GM19372 (cell line): Measurements from ENCODE around the gene UBXN4.
"Not testable (repeated sequence)": the region's sequence is repeated elsewhere in the genome, so short reads cannot be mapped to it uniquely, and the experiment has no call there.

Experiments used
- ATAC-seq: cut with Tn5 transposase; IDR thresholded peaks from one replicate; pipeline ENCODE4 v1.9.1; 2021; ENCODE audit warnings: mild to moderate bottlenecking, low read depth, moderate library complexity; ENCODE audit not compliant: unreplicated experiment

Gene UBXN4

DNA sequence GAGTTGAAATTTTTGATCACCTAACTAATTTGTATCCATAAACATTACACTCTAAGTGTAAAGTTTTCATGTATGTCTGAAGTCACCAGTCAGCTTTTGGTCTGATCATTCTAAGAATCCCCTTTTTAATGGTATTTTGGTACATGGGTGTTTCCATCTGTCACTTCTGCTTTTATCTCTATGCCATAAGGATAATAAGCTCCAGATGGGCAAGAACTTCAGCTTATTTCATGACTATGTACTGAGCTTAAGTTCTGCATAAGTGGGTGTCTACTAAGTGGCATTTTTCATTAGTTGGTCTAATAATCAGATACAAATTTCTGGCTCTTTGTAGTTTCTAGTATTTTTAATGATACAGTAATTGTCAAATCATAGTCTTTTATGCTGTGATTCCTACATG is 20.4 kb downstream of the UBXN4 start:
- no peak for ATAC-seq

DNA sequence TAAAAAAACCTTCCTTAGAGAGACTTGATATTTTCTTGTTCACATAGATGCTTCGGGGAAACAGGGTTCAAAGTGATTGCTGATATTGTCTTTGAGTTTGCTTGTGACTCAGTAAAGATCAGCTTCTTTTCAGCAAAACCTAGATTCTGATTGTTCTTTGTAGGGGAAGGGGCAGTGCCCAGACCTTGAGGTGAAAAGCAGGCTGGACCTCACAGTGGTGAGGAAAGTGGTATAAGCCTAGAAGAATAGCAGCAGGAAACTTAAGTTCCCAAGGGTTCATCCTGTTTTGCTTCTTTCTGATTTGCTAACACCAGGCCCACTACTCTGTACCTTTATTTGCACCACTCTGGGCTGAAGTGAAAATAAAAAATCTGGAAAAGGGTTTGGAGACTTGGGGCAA is 20.9 kb downstream of the UBXN4 start:
- no peak for ATAC-seq

DNA sequence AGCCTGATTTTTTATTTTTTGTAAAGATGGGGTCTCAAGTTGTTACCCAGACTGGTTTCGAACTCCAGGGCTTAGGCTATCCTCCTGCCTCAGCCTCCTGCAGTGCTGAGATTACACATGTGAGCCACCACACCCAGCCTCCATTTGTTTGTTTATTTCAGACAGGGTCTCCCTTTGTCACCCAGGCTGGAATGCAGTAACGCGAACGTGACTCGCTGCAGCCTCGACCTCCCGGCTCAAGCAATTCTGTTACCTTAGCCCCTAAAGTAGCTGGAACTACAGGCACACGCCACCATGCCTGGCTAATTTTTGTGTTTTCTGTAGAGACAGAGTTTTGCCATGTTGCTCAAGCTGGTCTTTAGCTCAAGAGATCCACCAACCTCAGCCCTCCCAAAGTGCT is 27.2 kb downstream of the UBXN4 start:
- no peak for ATAC-seq

DNA sequence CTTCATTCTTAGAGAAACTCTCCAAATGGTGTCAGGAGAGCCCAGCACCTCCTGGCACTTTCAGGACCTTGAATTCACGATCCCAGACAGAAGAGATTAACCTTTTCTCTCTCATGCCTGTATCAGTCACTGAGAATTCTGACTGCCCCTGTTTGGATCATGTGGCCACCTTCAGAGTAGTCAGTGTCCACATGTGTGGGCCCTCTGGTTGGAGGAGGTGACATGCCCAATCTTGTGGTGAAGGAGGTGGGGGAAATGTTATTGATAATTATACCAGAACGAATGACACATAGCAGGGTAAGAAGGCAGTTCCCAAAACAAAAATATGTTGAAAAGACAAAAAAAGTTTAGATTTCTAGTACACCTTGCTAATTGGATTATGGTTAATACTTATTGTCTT is 31.7 kb downstream of the UBXN4 start:
- ATAC-seq: no peak

DNA sequence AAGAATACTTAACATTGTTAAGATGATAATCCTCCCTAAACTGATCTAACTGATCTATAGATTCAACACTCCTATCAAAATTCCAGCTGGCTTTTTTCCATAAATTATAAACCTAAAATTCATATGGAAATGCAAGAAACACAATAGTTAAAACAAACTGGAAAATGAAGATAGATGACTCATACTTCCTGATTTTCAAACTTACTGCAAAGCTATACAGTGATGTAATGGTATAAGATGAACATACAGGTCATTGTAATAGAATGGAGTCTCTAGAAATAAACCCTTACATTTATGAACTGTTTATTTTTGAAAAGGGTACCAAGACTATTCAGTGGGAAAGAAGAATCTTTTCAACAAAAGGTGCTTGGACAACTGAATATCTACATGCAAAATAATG is 32.3 kb downstream of the UBXN4 start:
- no peak for ATAC-seq

DNA sequence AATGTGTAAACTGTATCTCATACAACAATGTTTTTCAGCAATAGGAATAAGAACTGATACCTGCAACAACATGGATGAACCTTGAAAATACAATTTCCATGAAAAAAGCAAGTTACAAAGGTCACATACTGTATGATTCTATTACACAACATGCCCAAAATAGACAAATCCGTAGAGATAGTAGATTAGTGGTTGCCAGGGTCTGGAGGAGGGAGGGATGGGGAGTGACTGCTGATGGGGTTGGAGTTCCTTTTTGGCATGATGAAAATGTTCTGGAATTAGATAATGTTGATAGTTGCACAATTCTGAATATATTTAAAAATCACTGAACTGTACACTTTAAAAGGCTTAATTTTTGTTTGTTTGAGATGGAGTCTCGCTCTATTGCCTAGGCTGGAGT is 33.8 kb downstream of the UBXN4 start:
- ATAC-seq: no peak

DNA sequence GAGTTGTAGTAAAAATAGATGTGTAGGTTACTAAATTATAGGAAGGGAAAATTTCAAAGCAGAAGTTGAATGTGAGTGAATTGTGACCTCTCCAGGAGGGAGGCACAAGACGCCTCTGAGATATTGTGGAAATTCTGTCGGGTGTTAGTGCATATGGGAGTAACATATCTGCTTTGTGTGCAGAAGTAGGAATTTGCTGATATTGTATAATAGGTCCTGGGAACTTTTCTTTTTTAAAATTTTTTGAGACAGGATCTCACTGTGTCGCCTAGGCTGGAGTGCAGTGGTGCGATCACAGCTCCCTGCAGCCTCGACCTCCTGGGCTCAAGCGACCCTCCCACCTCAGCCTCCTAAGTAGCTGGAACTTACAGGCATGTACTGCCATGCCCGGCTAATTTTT is 34.7 kb downstream of the UBXN4 start:
- no peak for ATAC-seq

DNA sequence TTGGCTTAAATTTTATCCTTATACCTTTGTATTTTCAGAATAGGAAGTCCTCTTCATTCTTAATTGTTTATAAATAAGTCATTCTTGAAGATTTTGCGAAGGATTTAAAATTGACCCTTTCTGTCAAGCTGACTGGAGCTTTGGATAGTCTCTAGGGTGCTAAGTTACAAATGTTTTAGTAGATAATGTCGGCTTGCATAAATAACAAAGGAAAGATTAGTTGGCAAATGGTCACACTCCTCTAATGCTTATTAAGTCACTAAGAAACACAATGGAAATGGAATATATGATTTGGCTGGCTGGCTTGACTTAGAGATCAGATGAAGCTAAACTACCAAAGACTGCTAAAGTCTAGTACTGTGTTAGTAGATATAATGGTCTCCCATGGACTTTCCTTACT is 40.6 kb downstream of the UBXN4 start:
- no peak for ATAC-seq

DNA sequence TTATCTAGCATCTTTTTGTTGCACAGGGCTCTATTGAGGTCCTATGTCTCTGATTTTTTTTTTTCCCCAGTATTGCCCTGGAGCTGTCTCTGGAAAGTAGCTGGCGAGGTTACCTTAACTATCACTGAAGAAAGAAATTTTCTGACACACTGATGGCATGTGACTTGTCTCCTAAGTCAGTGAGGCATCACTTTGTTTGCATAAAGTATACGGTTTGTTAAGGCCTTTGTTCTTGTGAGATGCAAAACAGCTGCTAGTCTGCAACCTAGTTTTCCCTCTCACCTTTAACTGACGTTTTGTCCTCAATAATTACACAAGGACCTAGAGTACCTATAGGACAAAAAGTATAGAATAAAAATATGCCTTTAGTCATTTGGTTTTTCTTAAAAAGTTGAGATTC is 41.8 kb downstream of the UBXN4 start:
- no peak for ATAC-seq

DNA sequence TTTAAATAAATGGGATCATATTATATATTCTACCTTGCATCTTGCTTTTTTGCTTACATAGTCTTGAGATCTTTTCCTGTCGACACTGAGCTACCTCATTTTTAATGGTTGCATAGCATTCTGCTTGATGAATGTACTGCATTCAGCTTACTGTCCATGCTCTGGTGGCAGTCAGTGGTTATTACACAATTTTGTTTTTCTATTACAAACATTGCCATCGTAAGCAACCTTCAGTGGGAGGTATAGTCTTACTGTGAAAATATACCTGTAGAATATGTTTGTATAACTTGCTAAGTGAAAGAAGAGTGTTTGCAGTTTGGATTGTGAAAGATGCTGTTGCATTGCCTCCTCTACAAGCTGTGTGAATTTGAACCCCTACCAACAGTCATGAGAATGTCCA is 43.4 kb downstream of the UBXN4 start:
- no peak for ATAC-seq

DNA sequence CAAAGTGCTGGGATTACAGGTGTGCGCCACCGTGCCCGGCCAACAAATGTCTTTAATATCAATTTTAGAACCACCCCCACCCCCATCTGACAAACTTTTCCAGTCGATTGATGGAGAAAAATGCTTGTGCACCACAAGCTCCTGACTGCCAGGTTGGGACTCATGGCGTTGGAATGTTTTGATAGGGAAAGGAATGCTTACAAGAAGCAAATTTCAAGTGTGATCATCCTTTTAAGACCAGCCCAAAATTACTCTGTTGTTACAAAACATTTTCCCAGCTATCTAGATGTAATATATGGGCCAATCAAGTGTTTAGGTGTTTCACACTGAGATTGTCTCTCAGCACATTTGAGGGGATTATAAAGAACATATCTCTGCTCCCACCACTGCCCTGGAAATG is 45.2 kb downstream of the UBXN4 start:
- ATAC-seq: no peak

DNA sequence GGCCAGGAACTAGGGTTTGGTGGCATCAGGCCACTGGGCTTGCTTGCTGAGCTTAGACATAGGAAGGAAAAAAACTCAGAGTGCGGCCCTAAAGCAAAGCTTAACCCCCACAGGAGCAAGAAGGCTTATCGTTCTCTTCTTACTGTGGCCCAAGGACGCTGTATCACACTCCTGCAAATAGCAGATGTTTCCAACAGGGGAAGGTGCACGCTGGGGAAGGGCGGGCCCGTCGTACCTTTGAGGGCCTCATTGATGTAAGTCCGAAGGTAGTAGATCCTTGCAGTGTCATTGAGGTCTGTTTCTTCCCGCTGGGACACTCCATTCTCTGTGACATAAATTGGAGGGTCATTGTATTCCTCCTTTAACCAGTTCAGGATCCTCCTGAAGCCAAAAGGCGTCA is 48.8 kb downstream of the UBXN4 start:
- ATAC-seq: no peak

DNA sequence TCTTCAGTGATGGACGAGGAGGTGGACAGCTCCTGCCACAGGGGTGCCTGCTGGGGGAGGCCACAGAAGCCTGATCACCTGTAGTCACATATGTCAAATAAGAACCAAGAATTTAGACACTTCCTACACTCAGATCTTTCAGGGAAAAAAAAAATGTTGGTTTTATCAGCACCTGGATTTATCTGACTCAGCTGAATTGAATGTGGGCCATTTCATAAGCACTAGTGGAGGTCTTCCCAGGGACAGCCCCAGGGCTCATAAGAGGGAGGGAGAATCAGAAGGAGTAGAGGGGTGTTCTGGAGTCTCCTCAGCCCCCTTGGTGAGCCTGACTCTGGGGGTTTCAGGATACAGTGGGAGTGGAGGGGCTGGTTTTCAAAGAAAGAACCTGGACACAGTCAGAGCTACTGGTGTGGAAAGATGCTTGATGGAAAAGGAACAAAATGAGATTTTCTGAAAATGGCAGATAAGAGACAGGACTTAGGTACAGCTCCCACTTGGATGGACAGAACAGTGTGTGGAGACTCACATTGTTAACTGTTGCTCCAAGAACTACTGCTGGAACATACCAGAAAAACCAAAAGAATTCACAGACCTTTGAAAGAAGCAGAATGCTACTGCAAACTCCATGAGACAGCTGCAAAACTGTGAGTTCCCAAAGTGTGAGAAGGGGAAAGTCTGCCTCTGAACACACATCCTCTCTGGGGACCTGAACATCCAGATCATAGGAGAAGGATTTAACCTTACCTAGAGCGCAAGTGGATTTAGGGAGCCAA is 49.9 kb downstream of the UBXN4 start:
- no peak for ATAC-seq

DNA sequence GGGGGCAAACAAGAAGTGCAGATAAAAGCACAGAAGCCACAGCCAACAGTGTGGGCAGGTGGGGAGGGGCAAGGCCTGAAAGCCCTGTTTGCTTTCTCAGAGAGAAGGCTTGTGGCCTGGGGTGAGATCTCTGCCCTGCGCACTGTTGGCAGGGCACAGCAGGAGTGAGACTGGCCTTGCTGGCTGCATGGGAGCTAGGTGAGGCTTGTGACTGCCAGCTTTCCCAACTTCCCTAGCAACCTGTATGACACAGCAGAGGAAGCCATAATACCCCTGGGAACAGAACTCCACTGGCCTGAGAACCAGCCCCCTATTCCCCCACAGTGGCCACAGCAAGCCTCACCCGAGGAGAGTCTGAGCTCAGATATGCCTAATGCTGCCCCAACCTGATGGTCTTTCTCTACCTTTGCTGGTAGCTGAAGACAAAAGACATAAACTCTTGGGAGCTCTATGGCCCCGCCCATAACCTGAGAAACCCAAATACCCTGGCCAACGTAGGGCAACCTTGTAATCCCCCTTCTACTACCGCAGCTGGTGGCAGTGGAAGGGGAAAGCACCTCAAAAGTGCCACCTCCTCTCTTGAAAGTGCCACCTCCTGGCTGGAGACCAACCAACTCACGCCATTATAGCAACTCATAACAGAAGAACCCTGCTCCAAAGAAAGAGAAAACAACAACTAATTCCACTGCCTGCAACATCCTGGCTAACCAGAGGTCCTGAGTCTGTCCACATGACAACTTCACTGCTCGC is 50.9 kb downstream of the UBXN4 start:
- ATAC-seq: no peak

DNA sequence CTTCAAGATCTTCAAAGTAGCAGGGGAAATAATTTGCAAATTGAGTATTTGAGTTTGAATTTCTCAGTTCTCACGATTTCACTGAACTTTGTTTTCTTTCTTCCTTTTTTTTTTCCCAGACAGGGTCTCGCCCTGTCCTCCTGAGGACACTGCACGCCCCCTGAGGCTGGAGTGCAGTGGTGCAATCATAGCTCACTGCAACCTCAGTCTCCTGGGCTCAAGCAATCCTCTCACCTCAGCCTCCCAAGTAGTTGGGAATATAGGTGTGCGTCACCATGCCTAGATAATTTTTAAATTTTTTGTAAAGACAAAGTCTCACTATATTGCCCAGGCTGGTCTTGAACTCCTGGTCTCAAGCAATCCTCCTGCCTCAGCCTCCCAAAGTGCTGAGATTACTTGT is 54.0 kb downstream of the UBXN4 start:
- not testable (repeated sequence) for ATAC-seq

DNA sequence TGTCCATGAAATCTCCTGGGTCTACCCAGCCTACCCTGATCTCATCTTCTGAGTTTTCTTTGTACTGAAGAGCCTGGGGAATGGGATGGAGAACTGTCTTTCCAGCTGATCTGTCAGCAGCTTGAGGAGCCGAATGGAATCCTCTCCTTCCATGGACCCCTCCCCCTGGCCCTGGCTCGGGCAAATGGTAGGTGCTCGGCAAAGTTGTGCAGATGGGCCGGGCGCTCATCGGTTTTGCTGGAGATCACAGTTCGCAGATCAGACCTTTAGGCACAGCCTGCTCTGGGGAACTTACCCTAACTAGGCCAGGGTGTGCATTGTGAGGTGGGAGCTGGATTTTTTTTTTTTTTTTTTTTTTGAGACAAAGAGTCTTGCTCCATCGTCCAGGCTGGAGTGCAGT is 55.0 kb downstream of the UBXN4 start:
- ATAC-seq: no peak

DNA sequence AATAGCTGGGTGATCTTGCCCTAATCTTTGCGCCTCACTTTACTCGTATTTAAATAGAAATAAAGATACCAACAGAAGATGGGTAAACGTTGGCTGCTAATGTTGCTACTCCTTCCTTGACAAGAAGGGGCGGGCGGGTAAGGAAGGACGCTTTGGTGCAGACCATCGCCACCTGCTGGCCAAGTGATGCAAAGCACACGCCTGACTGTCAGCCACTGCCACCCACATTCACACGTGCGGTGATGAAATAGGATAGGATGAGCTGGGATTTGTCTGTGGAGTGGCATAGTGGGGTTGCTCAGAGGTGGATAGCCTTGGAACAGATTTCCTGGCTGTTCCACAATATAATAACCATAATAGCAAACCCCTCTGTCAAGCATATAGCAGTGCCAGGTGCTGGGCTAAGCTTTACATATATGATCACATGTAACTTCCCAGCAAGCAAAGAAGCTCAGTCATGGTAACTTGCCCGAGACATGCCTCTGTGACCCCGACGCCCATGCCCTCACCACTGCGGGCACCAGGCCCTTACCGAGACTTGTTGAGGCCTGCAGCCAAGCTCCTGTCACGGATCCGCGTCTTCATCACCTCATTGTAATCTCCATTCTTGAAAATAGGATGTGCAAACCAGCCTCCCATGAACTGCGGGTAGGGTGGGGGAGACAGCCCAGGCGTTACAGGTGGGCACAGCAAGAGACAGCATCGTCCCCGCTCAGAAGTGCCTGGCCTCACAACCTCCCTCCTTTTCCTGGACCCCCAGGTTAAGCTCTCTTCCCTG is 56.0 kb downstream of the UBXN4 start:
- peak; percentile 75 for ATAC-seq

DNA sequence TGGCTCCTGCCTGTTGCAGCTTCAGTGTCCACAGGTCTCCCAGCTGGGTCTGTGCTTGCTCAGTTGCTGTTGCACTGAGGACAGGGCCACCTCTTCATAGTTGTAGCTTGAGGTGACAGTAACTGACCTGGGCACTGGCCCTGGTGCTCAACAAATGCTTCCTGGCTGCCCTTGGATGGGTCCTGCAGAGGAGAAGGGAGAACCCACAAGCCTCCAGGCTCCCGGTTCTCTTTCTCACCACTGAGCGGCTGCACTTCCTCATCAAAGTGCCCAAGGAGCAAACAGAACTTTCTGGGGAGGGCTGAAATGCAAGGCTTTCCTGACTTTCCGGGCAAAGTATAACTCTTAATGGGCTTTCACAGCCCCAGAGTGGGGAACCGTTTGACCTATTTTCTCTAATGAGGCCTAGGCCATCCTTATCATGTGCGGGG is 56.6 kb downstream of the UBXN4 start:
- no peak for ATAC-seq

DNA sequence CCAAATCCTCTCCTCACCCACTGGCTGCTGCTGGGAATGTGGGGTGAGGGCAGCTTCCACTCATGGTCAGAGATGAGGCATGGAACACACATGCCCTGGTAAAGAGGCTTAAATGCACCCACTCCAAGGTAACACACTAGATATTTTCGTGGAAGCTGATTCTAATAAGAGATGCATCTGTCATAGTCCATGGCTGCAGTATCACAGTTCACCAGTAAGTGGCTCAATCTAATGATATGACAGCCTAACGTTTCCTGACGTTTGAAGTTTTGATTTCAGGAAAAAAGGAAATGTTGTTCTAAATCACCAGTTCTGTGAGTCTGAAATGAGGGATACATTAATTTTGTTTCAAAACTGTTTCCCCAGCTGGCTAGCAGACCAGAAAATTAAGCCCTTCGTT is 57.1 kb downstream of the UBXN4 start:
- no peak for ATAC-seq

DNA sequence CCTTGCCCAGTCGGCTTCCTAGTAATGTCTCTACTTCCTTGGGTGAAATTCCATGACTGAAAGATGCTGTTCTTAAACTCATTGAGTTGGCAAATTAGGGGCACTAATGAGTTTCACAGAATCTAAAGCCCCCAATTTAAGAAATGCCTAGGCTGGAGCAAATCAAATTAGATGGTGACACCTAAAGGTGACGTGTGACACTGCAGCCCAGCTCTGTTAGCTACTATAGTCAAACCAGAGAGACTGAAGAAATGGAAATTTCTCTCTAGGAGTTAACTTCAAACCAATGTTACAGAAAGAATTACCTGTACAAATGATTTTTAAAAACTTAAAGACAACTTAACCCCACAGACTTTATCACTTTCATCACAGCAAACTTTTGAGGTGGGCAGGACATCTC is 58.1 kb downstream of the UBXN4 start:
- no peak for ATAC-seq
